ENCODE results near the gene GPI.

Gene GPI

DNA sequence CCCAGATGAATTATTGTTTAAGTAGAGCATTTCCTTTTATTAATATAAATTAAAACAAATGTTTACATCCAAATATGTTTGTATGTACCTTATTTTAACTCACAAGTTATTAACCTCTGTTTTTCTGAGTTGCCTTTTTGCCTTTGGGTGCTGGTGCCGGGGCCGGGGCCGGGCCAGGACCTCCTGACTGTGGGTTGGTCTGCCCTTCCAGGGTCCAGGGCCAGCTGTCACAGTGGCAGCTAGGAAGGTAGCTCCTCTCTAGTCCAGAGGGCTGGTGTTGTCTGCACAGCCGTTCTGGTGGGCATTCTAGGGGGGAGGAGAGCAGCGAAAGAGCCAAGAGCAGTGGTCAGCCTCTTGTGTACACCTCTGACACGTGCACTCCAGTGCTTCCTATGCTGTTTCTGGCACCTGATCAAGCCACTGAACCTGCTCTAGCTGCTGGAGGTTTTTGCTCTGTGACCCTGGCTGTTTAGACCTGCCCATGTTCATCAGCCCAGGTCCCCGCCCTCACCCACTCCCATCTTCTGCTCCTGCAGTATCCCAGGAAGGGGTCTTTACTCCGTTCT, 61.2 kb downstream of the GPI start:
- no peak overlapping the region for H3K4me3 Mint-ChIP-seq
- peaks cover 2% of the 10 kb centered on the region for H3K36me3 Mint-ChIP-seq (ENCODE audit: low read depth)
- H3K27me3 Mint-ChIP-seq (ENCODE audit: low read depth): no peaks in the 10 kb centered on the region
- H3K27ac Mint-ChIP-seq: no peak overlapping the region
- H3K4me1 Mint-ChIP-seq (ENCODE audit: low read depth): peaks cover 16% of the 10 kb centered on the region
- no peaks in the 10 kb centered on the region for H3K9me3 Mint-ChIP-seq

DNA sequence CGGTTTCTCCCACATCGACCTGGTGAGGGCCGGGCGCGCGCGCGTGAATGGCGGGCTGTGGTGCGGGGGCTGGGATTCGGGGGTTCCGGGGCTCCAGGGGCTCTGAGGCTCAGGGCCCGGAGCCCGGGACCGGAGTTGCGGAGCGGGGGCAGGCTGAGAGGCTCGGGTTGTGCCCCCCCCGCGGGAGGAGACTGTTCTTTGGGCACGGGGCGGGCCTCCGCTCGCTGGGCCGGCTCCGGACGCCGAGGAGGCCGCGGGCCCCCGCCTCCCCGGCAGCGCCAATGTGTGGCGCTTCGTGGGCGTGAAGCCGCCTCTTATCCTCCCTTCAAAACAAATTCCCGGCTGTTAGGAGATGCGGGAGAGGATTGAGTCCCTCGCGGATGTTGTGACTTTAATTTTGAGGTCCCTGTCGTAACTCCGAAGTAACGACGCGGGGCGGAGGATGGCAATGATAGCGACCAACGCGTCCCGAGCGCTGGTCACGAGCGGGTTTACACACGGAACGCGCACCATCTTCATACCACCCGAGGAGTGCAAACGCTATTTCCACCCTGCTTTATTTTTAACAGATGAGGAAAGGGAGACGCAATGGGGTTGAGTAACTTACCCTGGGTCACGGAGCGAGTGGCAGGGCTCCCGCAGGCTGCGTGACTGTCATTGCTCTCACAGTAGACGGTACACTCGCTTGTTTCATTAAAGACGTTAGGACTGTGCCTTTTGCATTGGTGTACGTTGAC, 63.7 kb downstream of the GPI start:
- H3K9me3 Mint-ChIP-seq: no peaks in the 10 kb centered on the region

DNA sequence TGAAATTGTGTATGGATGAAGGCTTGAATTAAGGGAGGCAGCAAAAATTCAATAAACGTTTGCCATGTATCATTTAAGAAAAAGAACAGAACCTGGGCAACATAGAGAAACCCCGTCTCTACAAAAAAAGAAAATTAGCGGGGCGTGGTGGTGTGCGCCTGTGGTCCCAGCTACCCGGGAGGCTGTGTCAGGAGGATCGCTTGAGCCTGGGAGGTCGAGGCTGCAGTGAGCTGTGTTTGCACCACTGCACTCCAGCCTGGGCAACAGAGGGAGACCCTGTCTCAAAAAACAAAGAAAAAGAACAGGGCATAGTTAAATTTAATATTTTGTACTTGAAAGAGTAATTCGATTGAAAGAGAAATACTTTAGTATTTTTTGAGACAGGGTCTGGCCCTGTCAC, 64.6 kb downstream of the GPI start:
- H3K36me3 Mint-ChIP-seq (ENCODE audit: low read depth): peaks cover 13% of the 10 kb centered on the region
- no peak overlapping the region for H3K27ac Mint-ChIP-seq
- H3K4me1 Mint-ChIP-seq (ENCODE audit: low read depth): peaks cover 26% of the 10 kb centered on the region
- peak overlapping the region; percentile 87 for H3K4me3 Mint-ChIP-seq
- no peaks in the 10 kb centered on the region for H3K27me3 Mint-ChIP-seq (ENCODE audit: low read depth)
- H3K9me3 Mint-ChIP-seq: no peaks in the 10 kb centered on the region

More for the DNA sequence above, 63.7 kb downstream of the GPI start:
- Mint-ChIP-seq H3K27ac (peak overlapping the region; percentile 93), H3K4me3 (peak overlapping the region; percentile 87), H3K36me3 (ENCODE audit: low read depth) (peaks cover 10% of the 10 kb centered on the region), H3K27me3 (ENCODE audit: low read depth) (no peaks in the 10 kb centered on the region), H3K4me1 (ENCODE audit: low read depth) (peaks cover 23% of the 10 kb centered on the region)

DNA sequence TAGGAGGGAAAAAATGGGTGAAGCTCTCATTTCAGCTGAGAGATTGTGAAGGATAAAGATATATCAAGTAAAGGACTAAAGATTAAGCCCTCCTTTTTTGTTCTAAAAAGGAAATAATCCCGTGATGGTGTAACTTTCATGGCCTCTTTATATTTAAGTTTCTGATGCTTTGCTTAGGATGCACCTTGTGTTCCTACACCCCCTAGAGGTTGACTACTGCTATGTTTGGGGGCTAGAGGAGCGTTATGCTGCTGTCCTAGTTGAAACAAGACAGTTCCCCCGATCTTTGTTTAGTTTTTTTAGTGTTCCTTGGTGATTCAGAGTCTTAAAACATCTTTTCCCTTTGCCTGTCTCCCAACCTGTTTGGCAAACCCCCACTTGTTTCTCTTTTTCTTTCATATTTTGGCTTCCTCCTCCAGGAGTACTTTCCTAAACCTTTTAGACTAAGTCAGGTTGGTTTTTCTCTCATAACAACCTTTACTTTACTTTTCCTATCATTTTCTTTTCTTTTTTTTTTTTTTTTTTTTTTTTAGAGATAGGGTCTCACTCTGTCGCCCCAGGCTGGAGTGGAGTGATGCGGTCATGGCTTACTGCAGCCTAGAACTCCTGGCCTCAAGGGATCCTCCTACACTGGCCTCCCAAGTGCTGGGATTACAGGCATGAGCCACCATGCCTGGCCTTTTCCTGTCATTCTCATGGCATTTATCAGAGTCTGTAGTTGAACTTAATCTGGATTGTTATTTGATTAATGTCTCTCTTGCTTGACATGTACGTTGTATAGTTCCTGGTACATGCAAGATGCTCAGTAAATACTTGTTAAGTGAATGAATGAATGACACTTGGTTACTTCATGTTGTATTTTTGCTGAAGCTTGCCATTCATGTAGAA, 66.0 kb downstream of the GPI start:
- peak overlapping the region; percentile 50 for H3K27ac Mint-ChIP-seq
- peak overlapping the region; percentile 87 for H3K4me3 Mint-ChIP-seq
- H3K9me3 Mint-ChIP-seq: no peaks in the 10 kb centered on the region
- H3K36me3 Mint-ChIP-seq (ENCODE audit: low read depth): peaks cover 13% of the 10 kb centered on the region
- H3K4me1 Mint-ChIP-seq (ENCODE audit: low read depth): peaks cover 26% of the 10 kb centered on the region
- no peaks in the 10 kb centered on the region for H3K27me3 Mint-ChIP-seq (ENCODE audit: low read depth)

DNA sequence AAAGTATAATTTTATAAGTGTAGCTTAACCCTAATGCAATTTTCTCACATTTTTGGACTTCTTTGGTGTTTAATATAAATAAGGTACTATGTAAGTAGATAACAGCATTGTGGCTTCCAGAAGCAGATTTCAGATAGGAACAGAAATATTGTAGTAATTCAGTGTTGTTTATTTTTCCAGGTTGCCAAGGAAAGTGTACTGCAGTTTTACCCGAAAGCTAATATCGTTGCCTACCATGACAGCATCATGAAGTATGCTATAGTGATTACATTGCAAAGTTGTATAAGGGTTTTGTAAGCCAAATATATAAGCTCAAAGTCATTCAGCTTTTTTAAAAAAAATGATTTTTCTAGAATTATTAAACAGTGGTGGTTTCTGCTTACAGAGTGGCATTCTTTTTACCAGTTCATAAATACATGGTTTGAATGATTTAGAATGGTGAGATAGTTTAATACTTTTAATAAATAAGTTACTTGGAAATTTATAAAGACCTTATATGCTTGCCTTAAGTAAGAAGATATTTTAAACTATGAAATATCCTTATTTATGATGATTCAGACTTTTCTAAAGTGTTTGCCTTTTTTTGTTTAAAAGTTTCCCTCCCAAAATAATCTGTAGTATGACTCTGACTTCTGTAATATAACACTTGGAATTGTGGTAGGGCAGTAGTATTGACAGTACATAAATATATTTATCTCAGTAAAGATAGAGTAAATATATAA, 66.8 kb downstream of the GPI start:
- H3K9me3 Mint-ChIP-seq: no peaks in the 10 kb centered on the region
- H3K4me3 Mint-ChIP-seq: no peak overlapping the region
- no peaks in the 10 kb centered on the region for H3K27me3 Mint-ChIP-seq (ENCODE audit: low read depth)
- H3K36me3 Mint-ChIP-seq (ENCODE audit: low read depth): peaks cover 16% of the 10 kb centered on the region
- peaks cover 26% of the 10 kb centered on the region for H3K4me1 Mint-ChIP-seq (ENCODE audit: low read depth)
- H3K27ac Mint-ChIP-seq: no peak overlapping the region

DNA sequence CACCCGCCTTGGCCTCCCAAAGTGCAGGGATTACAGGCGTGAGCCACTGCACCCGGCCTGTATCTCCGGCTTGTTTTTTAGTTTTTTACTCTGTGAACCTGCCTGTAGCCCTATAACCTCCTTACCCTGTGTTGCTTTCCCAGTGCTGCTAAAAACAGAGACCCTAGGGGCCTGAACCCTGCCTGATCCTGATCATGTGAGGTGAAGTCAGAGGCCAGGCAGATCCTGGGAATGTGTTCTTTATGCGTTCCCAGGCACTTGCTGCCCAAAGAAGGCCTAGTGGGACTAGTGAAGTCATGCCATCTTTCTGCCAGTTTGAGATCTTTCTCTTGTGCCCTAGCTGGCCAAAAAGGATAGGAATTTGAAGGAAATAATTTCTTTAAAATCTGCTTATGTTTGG, 67.8 kb downstream of the GPI start:
- no peaks in the 10 kb centered on the region for H3K9me3 Mint-ChIP-seq
- H3K27me3 Mint-ChIP-seq (ENCODE audit: low read depth): no peaks in the 10 kb centered on the region
- H3K27ac Mint-ChIP-seq: no peak overlapping the region
- H3K36me3 Mint-ChIP-seq (ENCODE audit: low read depth): peaks cover 19% of the 10 kb centered on the region
- H3K4me1 Mint-ChIP-seq (ENCODE audit: low read depth): peaks cover 26% of the 10 kb centered on the region
- no peak overlapping the region for H3K4me3 Mint-ChIP-seq

DNA sequence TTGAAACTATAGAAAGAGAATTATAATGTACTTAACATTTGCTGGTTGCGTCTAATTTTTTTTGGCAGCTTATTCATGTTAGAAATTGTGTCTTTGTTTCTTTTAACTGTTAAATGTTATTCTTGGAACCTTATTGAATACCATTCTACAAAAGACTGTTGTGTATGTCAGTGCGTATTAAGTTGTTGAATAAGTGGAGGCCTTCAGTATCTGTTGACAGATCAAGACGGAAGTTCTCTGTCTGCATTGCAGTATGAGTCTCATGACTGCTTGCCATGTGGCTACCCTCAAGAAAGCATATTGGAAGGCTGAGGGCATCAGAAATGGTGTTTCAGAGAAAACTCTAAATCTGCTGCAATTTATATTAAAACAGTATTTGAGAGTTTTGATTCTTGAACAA, 71.7 kb downstream of the GPI start:
- H3K27ac Mint-ChIP-seq: no peak overlapping the region

DNA sequence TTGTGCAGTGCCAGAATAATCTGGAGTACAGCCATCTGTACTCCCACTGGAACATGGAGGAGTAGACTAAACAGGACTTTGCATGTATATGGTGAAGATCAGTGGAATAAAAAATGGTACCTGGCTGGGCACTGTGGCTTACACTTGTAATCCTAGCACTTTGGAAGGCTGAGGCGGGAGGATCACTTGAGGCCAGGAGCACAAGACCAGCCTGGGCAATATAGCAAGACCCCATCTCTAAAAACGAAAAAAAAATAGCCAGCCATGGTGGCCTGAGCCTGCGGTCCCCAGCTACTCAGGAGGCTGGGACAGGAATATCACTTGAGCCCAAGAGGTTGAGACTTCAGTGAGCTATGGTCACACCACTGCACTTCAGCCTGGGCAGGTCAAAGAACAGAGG, 83.2 kb downstream of the GPI start:
- Mint-ChIP-seq H3K9me3 (no peaks in the 10 kb centered on the region), H3K27ac (peak overlapping the region; percentile 61), H3K36me3 (ENCODE audit: low read depth) (peaks cover 57% of the 10 kb centered on the region), H3K4me3 (no peak overlapping the region), H3K4me1 (ENCODE audit: low read depth) (peaks cover 4% of the 10 kb centered on the region), H3K27me3 (ENCODE audit: low read depth) (no peaks in the 10 kb centered on the region)

More for the DNA sequence above, 71.7 kb downstream of the GPI start:
- Mint-ChIP-seq H3K4me1 (ENCODE audit: low read depth) (peaks cover 8% of the 10 kb centered on the region), H3K9me3 (no peaks in the 10 kb centered on the region), H3K36me3 (ENCODE audit: low read depth) (peaks cover 34% of the 10 kb centered on the region), H3K27me3 (ENCODE audit: low read depth) (no peaks in the 10 kb centered on the region), H3K4me3 (no peak overlapping the region)
